Neuronal stem cell (in vitro differentiated cells): ENCODE data around the gene PPP1R27.

ENCODE experiments used
- DNase-seq: peaks from one replicate; pipeline ENCODE4 v3.0.0-alpha.2; 2013; ENCODE audit warnings: low spot score
- H2AFZ ChIP-seq: one replicate; pipeline ENCODE4 v1.6.1; 2013; ENCODE audit warnings: mild to moderate bottlenecking, low read length, inconsistent platforms
- H2AK5ac ChIP-seq: 2 replicates; pipeline ENCODE4 v1.6.1; 2013; ENCODE audit warnings: low read depth, mild to moderate bottlenecking, inconsistent platforms, low read length, moderate library complexity, mixed read lengths
- H2BK120ac ChIP-seq: 2 replicates; pipeline ENCODE4 v1.6.1; 2013; ENCODE audit warnings: low read depth, mild to moderate bottlenecking, inconsistent platforms, low read length, moderate library complexity, mixed read lengths
- H2BK12ac ChIP-seq: one replicate; pipeline ENCODE4 v1.6.1; 2013; ENCODE audit warnings: low read length, inconsistent platforms
- H2BK15ac ChIP-seq: 2 replicates; pipeline ENCODE4 v1.6.1; 2013; ENCODE audit warnings: mild to moderate bottlenecking, low read length, inconsistent platforms, mixed read lengths
- H2BK5ac ChIP-seq: one replicate; pipeline ENCODE4 v1.6.1; 2013; ENCODE audit warnings: inconsistent platforms, mild to moderate bottlenecking, low read length, moderate library complexity
- H3K14ac ChIP-seq: one replicate; pipeline ENCODE4 v1.6.1; 2013; ENCODE audit warnings: low read length, inconsistent platforms
- H3K18ac ChIP-seq: 2 replicates; pipeline ENCODE4 v1.6.1; 2013; ENCODE audit warnings: low read length, inconsistent platforms
- H3K23ac ChIP-seq: 2 replicates; pipeline ENCODE4 v1.6.1; 2013; ENCODE audit warnings: low read depth, mild to moderate bottlenecking, mixed read lengths, low read length, inconsistent platforms; ENCODE audit not compliant: poor library complexity
- H3K27ac ChIP-seq: replicated peaks from 3 replicates; pipeline ENCODE4 v1.5.1; 2013; ENCODE audit warnings: low read length, inconsistent platforms
- H3K27me3 ChIP-seq, 3 experiments: 2 replicates each; pipeline ENCODE4 v1.6.1; 2013; ENCODE audit warnings: low read length in 3 of 3, mild to moderate bottlenecking in 2 of 3, inconsistent platforms in 1 of 3, low read depth in 1 of 3, mixed read lengths in 1 of 3, moderate library complexity in 1 of 3; ENCODE audit not compliant: control insufficient read depth in 3 of 3, insufficient read depth in 3 of 3
- H3K36me3 ChIP-seq, 2 donors: replicated peaks in 1 of 2; 2 replicates each; pipeline ENCODE4 v1.6.1; 2013; ENCODE audit warnings: low read length in 2 of 2; ENCODE audit not compliant: control insufficient read depth in 2 of 2, insufficient read depth in 2 of 2
- H3K4ac ChIP-seq: 2 replicates; pipeline ENCODE4 v1.6.1; 2013; ENCODE audit warnings: inconsistent platforms, mild to moderate bottlenecking, low read length, moderate library complexity
- H3K4me1 ChIP-seq, 2 donors: 1 replicate in 1 of 2; 2 replicates in 1 of 2; pipeline ENCODE4 v1.6.1; 2013; ENCODE audit warnings: low read length in 2 of 2, low read depth in 1 of 2; ENCODE audit not compliant: control insufficient read depth in 2 of 2, insufficient read depth in 1 of 2
- H3K4me2 ChIP-seq: one replicate; pipeline ENCODE4 v1.6.1; 2013; ENCODE audit warnings: mild to moderate bottlenecking, low read length, inconsistent platforms; ENCODE audit not compliant: insufficient read depth, poor library complexity, severe bottlenecking
- H3K4me3 ChIP-seq, 2 donors: 2 replicates each; pipeline ENCODE4 v1.5.1; 2013; ENCODE audit warnings: low read length in 2 of 2, mild to moderate bottlenecking in 2 of 2, inconsistent platforms in 1 of 2, moderate library complexity in 1 of 2
- H3K79me1 ChIP-seq: one replicate; pipeline ENCODE4 v1.6.1; 2013; ENCODE audit warnings: low read depth, mild to moderate bottlenecking, inconsistent platforms, low read length, moderate library complexity
- H3K9ac ChIP-seq: one replicate; pipeline ENCODE4 v1.6.1; 2013; ENCODE audit warnings: mild to moderate bottlenecking, low read depth, low read length, inconsistent platforms; ENCODE audit not compliant: poor library complexity
- H3K9me3 ChIP-seq, 2 donors: replicated peaks in 1 of 2; 2 replicates each; pipeline versions ENCODE3 to v1.6.1; 2013; ENCODE audit warnings: low read length in 2 of 2, mild to moderate bottlenecking in 2 of 2, inconsistent platforms in 1 of 2, low read depth in 1 of 2, mixed read lengths in 1 of 2, moderate library complexity in 1 of 2; ENCODE audit not compliant: control insufficient read depth in 2 of 2, insufficient read depth in 1 of 2
- H4K8ac ChIP-seq: one replicate; pipeline ENCODE4 v1.6.1; 2013; ENCODE audit warnings: low read depth, mild to moderate bottlenecking, inconsistent platforms, low read length, moderate library complexity
- H4K91ac ChIP-seq: one replicate; pipeline ENCODE4 v1.6.1; 2013; ENCODE audit warnings: low read length, low read depth, mild to moderate bottlenecking, inconsistent platforms; ENCODE audit not compliant: poor library complexity
- WGBS, 2 donors: extraction: QIAGEN DNeasy Blood & Tissue Kit; methylation state at CpG; one replicate each; pipeline ENCODE4 v1.1.7; 2013; ENCODE audit warnings: missing lambda C conversion rate in 2 of 2, mixed read lengths in 1 of 2; ENCODE audit not compliant: insufficient read length in 2 of 2, insufficient replicate concordance in 1 of 2; ENCODE audit errors: extremely low coverage in 2 of 2; 5-methylcytosine and 5-hydroxymethylcytosine counted together

Gene PPP1R27

DNA sequence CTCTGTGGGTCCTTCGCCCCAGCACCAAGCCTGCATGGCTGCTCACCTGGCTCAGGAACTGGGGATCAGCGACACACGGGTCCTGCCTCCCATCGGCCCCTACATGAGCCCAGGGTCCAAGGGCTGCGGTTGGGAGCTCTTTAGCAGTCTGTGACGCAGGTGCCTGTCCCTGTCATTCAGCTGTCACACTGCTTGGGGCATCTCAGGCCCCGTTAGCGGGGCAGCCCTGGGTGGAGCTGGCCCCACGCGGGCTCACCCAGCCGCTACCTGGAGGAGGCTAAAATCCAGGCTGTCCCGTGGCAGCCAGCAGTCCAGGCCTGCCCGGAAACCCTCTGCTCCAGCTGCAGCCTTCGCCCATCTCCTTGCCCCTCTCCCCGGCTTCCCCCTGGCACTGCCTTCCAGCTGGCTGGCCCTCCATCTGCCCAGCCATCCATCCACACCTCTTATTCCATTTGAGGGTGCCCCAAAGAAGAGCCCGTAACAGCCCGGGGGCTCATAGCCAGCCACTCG is 27.6 kb downstream of the PPP1R27 start:
- H3K4me3 ChIP-seq, result no peak overlapping the region
- H3K27me3 ChIP-seq, result peaks cover 20 to 85% (median 56%) of the 10 kb centered on the region in 3 experiments
- H3K27ac ChIP-seq, result no peak overlapping the region
- peaks cover 2 to 7% of the 10 kb centered on the region in 2 donors for H3K4me1 ChIP-seq
- H2BK12ac ChIP-seq, result no peak overlapping the region
- peak overlapping the region; percentile 89 for H3K23ac ChIP-seq
- DNase-seq, result no peak
- no peak overlapping the region for H4K91ac ChIP-seq
- H3K18ac ChIP-seq, result no peak overlapping the region
- WGBS, 2 donors, result no CpG with 5 or more reads among the region's 18 CpGs
- no peak overlapping the region for H3K4ac ChIP-seq
- no peak overlapping the region for H2AFZ ChIP-seq
- H3K9me3 ChIP-seq, result peaks cover under 1 to 2% of the 10 kb centered on the region in 2 donors
- H3K79me1 ChIP-seq, result peaks cover 7% of the 10 kb centered on the region
- H3K9ac ChIP-seq, result peak overlapping the region; percentile 44
- H2BK5ac ChIP-seq, result no peak overlapping the region
- no peaks in the 10 kb centered on the region for H3K36me3 ChIP-seq
- H2AK5ac ChIP-seq, result peak overlapping the region; percentile 84
- no peak overlapping the region for H2BK15ac ChIP-seq
- H4K8ac ChIP-seq, result no peak overlapping the region
- H3K4me2 ChIP-seq, result no peak overlapping the region
- H3K14ac ChIP-seq, result no peak overlapping the region
- H2BK120ac ChIP-seq, result no peak overlapping the region

DNA sequence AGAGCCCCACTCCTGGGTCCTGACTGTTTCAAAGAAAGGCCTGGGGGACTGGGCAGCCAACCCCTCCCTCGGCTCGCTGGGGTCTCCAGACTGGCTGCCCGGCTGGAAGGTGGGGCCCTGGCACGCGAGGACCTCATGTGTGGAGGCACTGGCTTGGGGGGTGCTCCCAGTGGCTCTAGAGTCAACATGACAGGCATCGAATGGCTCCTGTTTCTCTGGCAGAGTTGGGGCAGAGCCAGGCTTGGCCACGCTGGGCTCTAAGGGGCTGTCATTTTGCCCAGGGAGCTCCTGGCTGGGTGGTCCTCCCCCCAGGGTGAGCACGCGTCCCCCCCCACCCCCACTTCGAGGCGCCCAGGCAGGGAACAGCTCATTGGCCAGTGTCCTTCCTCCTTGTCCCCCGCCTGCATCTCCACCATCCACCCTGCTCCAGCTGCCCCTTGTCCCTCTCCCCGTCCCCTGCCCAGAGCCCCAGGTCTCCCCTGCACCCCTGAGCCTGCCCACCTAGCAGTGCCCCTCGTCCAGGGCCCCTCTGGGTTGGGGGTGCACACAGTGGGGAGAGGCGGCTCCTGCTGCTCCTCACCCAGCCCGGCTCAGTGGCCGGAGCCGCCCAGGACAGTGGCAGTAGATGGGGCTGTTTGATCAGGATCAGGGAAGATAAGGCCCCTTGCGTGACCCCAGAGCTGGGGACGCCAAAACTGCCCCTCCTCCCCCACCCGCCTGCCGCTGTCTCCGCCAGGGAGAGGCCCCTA is 28.2 kb downstream of the PPP1R27 start:
- Histone ChIP-seq H3K27me3 (peaks cover 20 to 90% (median 63%) of the 10 kb centered on the region in 3 experiments), H3K23ac (peak overlapping the region; percentile 55), H3K9me3 (peaks cover 2 to 4% of the 10 kb centered on the region in 2 donors), H3K27ac (no peak overlapping the region), H3K14ac (no peak overlapping the region), H3K36me3 (no peaks in the 10 kb centered on the region), H2AFZ (no peak overlapping the region), H3K4me3 (no peak overlapping the region), H3K4ac (no peak overlapping the region), H3K9ac (peak overlapping the region; percentile 44), H2BK120ac (peak overlapping the region; percentile 18), H4K91ac (no peak overlapping the region), H2AK5ac (peak overlapping the region; percentile 84), H3K4me1 (peaks cover 2 to 7% of the 10 kb centered on the region in 2 donors), H4K8ac (no peak overlapping the region), H3K18ac (peak overlapping the region; percentile 57), H3K4me2 (no peak overlapping the region), H2BK15ac (peak overlapping the region; percentile 49), H2BK5ac (peak overlapping the region; percentile 24), H2BK12ac (no peak overlapping the region), H3K79me1 (peaks cover 7% of the 10 kb centered on the region)
- WGBS, 2 donors, result no CpG with 5 or more reads among the region's 23 CpGs
- DNase-seq, result no peak

DNA sequence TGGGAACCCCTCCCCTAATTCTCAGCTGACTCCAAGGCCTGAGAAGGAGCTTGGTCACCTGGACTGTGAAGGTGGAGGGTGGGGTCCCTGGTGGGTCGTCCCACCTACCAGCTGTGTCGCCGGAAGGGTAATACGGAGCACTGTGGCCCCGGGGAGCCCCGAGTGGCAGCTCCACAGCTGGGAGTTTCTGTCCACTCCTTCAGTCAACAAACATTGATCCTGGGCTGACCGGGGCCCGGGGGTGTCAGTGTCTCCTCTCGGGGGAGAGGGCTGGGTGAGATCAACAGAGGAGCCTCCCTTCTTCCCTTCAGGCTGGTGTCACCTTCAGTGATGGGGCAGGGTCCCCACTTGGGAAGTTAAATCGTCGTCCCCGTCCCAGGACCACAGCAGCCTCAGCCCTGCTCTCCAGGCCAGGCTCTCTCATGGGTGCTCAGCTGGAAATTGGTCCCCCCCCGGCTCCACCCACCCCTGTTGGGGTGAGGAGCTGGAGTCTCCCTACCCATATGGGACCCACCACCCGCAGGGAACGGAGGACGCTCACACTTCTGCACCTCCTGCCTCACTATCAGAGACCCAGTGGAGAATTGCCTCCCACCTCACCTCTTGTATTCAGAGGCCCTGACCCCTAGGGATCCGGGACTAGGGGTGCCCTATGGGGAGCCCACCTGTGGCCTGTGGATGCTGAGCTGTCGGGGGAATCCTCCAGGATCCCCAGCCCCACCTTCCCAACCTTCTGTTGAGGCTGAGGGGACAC is 29.0 kb downstream of the PPP1R27 start:
- Histone ChIP-seq H3K4me3 (no peak overlapping the region), H3K27me3 (peaks cover 20 to 91% (median 70%) of the 10 kb centered on the region in 3 experiments), H2BK15ac (peak overlapping the region; percentile 49), H2AFZ (no peak overlapping the region), H4K91ac (no peak overlapping the region), H2BK12ac (no peak overlapping the region), H3K9me3 (peaks cover 4 to 10% of the 10 kb centered on the region in 2 donors), H3K4me1 (peaks cover 2 to 7% of the 10 kb centered on the region in 2 donors), H3K27ac (no peak overlapping the region), H3K18ac (no peak overlapping the region), H2AK5ac (peak overlapping the region; percentile 53), H4K8ac (no peak overlapping the region), H3K9ac (no peak overlapping the region), H3K36me3 (no peaks in the 10 kb centered on the region), H2BK5ac (no peak overlapping the region), H3K4ac (peak overlapping the region; percentile 23), H3K14ac (no peak overlapping the region), H3K79me1 (peaks cover 7% of the 10 kb centered on the region), H2BK120ac (no peak overlapping the region), H3K23ac (peak overlapping the region; percentile 20), H3K4me2 (no peak overlapping the region)
- DNase-seq, result no peak
- WGBS, 2 donors, result no CpG with 5 or more reads among the region's 18 CpGs
